Measurements from ENCODE around the gene MFSD12. TPM values are rescaled to one million over a fixed set of nuclear protein-coding genes. Genes with fewer than 3 reads are reported as not detected.

Gene MFSD12
- total and polyA plus RNA-seq, 2 donors (not counting 3 experiments of a cell fraction or from before 2014, with no cell fraction given), result 51.7 to 78.9 TPM

GRCh38 chr19:3506384-3507340, 50.7 kb downstream of the MFSD12 start:
- no peak for FAIRE-seq
- CTCF ChIA-PET, result interaction anchor here (0.7 to 1.9 kb wide), 2 partner anchors 22 to 38 kb away, joined by 3 to 9 read pairs; no protein-coding TSS in a partner anchor

More at GRCh38 chr19:3506384-3507340, 50.7 kb downstream of the MFSD12 start:
- Histone ChIP-seq H3K79me2 (ENCODE audit: control insufficient read depth, insufficient read depth, low read length) (peaks cover 55% of the 10 kb centered on the region), H3K4me2 (ENCODE audit: insufficient read depth, low read length) (peak overlapping the region; percentile 73), H2AFZ (ENCODE audit: low read depth, low read length) (peak overlapping the region; percentile 49), H3K9ac (replicated peaks; ENCODE audit: extremely low read depth, insufficient read depth, low read length) (peak overlapping the region; percentile 85), H4K20me1 (replicated peaks; ENCODE audit: control insufficient read depth, extremely low read depth, insufficient read depth, low read length) (no peaks in the 10 kb centered on the region), H3K4me3 (replicated peaks in 1 of 3; ENCODE audit: insufficient read depth in 1 of 3, low read depth in 1 of 3, low read length in 3 of 3) (peak overlapping the region; percentile 72 to 91 (median 77)), H3K27me3 (ENCODE audit: control insufficient read depth in 2 of 2, insufficient read depth in 2 of 2, low read length in 2 of 2) (no peaks in the 10 kb centered on the region), H3K36me3 (ENCODE audit: control insufficient read depth in 2 of 2, extremely low read depth in 1 of 2, insufficient read depth in 2 of 2, low read length in 2 of 2) (peaks cover 0 to 10% of the 10 kb centered on the region in 2 experiments), H3K27ac (ENCODE audit: insufficient read depth, low read depth, low read length) (peak overlapping the region; percentile 48), H3K4me1 (ENCODE audit: control insufficient read depth, extremely low read depth, insufficient read depth, low read length) (peaks cover 10% of the 10 kb centered on the region), H3K9me1 (replicated peaks; ENCODE audit: control insufficient read depth, extremely low read depth, insufficient read depth, low read length) (no peaks in the 10 kb centered on the region), H3K9me3 (replicated peaks; ENCODE audit: control insufficient read depth, insufficient read depth, low read length) (no peaks in the 10 kb centered on the region)
- POLR2A ChIA-PET, result no interaction called here
- BruUV-seq (replicated peaks), result no TSS peak
- dilution Hi-C loops (cut with MboI; ENCODE audit: extremely low pct_ligation_motif_present, low sequenced_read_pairs), result no loop called here
- intact Hi-C loops (cut with micrococcal nuclease), result loop anchor here (2.0 kb wide), 1 partner anchor 66 kb away; the partner anchor contains the start of gene HMG20B
- peak; percentile 14 for DNase-seq (ENCODE audit: low read depth, low spot score)
- TF ChIP-seq POLR2A (IDR thresholded peaks at IDR 0.05; ENCODE audit: low read depth, low read length) (no peak), CTCF (IDR thresholded peaks at IDR 0.05; ENCODE audit: extremely low read depth in 1 of 2, insufficient read depth in 1 of 2, low read depth in 1 of 2, low read length in 2 of 2) (no peak), GATA2 (IDR thresholded peaks at IDR 0.05; ENCODE audit: insufficient read depth, insufficient read length, low read depth, low read length) (no peak), JUN (IDR thresholded peaks at IDR 0.05; ENCODE audit: borderline replicate concordance, insufficient read depth, insufficient read length, low read depth) (no peak), FOS (IDR thresholded peaks at IDR 0.05; ENCODE audit: borderline replicate concordance, insufficient read depth, low read length) (no peak), EZH2 (IDR thresholded peaks at IDR 0.05; ENCODE audit: borderline replicate concordance, low read depth, low read length, severe bottlenecking) (no peak), MYC (IDR thresholded peaks at IDR 0.05; ENCODE audit: low read depth, low read length) (no peak), MAX (IDR thresholded peaks at IDR 0.05; ENCODE audit: insufficient read depth, insufficient read length) (no peak), POLR2AphosphoS5 (IDR thresholded peaks at IDR 0.05; ENCODE audit: insufficient read depth, low read depth, low read length) (no peak)

Data from endothelial cell of umbilical vein (primary cell).